TTC549 (cell line): ENCODE data around the gene RGS14.
"Not testable (repeated sequence)": the region's sequence is repeated elsewhere in the genome, so short reads cannot be mapped to it uniquely, and the experiment has no call there.

ENCODE experiments used
- FAIRE-seq: peaks from 2 replicates; lab custom pipeline; 2012; peaks lifted over from hg19 to GRCh38; lab: Jason Lieb, UNC

The RGS14 gene

GRCh38 chr5:177403792-177404640 is 46.3 kb downstream of the RGS14 start:
- FAIRE-seq, result no peak

DNA sequence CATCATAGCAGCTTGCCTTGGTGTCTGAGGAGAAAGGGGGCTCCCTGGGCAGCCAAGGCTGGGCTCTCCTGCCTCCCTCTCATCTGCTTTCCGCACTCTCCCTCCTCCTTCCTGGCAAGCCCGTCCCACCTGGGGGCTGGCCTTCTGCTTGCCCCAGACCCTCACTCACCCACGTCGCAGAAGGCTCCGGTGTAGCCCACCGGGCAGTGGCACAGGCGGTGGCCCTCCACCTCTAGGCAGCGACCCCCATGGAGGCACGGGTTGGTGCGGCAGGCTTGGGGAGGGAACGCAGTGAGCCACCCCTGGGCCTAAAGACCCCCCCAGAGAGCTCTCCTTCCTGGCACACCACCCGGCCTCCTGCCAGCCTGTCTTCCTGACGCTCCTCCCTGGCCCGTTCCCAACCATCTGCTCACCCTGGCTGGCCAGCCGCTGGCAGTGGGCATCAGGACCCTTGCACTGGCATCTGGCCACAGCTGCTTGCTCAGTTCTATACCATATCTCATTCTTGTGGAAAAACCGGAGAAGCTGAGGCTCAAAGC is 47.0 kb downstream of the RGS14 start:
- FAIRE-seq, result no peak

DNA sequence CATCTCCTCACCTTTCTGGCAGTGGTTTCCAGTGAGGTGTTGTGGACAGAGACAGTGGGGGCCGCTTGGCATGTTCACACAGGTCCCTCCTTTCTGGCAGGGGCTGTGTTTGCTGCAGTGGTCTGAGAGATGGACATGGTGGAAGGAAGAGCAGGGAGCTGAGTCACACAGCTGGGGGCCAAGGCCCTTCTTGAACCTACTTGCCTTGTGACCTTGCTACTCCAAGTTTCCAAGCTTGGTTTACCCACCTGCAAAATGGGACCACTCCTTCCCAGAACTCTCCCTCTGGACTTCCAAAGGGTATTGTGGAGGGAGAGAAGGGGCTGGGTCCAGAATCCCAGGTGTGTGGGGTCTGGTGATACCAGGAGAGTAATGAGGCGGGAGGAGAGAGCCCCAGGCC is 47.6 kb downstream of the RGS14 start:
- no peak for FAIRE-seq

GRCh38 chr5:177405805-177406204 is 48.1 kb downstream of the RGS14 start:
- FAIRE-seq, result no peak

- FAIRE-seq, result no peak
Observed at GRCh38 chr5:177409043-177409801, 51.5 kb downstream of the RGS14 start, which contains the start of gene F12. F12 (minus strand) TSS chr5:177409564; CDS start chr5:177409527, 37 bp downstream.

GRCh38 chr5:177410575-177410974 is 52.9 kb downstream of the RGS14 start:
- FAIRE-seq, result no peak

DNA sequence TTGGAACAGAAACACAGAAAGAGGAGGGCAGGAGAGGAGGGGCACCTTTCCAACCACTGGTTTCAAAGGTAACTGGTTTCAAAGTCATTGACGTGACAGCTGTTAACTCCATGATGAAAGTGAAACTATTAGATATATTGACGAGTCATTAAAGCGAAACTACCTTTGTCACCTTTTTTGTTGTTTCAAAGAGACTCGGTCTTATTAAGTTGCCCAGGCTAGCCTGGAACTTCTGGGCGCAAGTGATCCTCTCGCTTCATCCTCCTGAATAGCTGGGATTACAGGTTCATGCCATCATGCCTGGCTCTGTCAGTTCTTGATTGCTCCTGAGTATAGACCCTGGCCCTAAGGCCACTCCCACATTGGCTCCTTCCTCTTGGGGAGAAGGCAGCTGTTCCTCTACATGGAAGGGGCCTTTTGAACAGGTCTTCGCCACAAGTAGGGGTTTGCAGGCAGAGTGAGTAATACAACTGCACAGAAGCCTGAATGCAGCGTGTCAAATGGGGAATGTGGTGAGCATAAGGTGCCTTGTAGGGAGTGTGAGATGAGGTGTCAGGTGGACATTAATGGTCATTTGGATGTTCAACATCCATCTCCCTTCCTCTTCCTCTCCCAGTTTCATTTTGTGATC is 55.0 kb downstream of the RGS14 start:
- FAIRE-seq, result no peak

GRCh38 chr5:177414481-177414880 is 56.8 kb downstream of the RGS14 start:
- no peak for FAIRE-seq

- not testable (repeated sequence) for FAIRE-seq
Observed at GRCh38 chr5:177417081-177417480, 59.4 kb downstream of the RGS14 start.

DNA sequence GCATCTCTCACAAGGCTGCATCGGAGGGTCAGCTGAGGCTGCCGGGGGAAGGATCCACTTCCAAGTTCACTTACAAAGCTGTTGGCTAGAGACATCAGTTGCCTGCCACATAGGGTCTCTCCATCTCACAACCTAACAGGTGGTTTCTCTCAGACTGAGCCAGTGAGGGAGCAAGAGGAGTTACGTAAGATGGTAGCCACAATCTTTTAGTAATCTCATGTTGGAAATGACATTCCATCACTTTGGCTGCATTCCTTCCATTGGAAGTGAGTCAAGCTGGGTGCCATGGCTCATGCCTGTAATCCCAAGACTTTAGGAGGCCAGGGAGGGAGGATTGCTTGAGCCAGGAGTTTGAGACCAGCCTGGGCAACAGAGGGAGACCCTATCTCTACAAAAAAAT is 61.3 kb downstream of the RGS14 start:
- no peak for FAIRE-seq

DNA sequence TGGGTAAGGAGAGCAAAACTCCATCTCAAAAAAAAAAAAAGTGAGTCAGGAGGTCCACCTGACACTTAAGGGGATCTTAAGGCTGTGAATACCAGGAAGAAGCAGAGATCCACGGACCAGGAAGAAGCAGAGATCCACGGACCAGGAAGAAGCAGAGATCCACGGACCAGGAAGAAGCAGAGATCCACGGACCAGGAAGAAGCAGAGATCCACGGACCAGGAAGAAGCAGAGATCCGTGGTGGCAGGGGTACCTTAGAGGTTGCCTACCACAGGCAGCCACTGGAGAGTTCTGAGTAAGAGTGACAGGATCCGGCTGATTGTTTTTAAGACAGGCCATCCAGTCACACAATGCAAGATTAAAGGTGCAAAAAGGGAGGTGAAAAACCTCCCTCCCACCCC is 62.7 kb downstream of the RGS14 start:
- FAIRE-seq, result not testable (repeated sequence)

DNA sequence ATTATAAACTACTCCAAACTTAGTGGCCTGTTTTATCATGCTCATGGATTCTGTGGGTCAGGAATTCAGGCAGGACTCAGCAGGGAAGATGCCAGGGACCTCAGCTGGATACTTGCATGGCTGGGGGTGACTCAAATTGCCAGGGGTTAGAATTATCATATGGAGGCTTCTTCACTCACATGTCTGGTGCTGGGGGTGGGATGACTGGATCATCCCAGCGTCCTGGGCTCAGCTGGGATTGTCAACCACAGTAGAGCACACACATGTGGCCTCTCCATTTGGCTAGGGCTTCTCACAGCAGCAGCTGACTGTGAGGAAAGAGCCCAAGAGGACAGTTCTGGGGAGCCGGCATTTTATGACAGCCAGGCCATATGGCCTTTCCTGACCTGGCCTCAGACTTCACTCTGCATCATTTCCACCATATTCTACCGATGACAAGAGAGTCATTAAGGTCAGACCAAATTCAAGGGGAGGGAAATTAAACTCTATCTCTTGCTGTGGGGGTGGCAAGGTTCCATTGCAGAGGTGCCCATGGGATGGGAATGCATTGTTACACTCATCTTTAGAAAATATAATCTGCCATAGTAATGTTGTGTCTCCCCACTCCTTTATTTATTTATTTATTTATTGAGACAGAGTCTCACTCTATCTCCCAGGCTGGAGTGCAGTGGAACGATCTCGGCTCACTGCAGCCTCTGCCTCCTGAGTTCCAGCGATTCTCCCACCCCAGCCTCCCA is 63.5 kb downstream of the RGS14 start:
- no peak for FAIRE-seq
